ENCODE results near the gene LTA. TPM values are rescaled to one million over a fixed set of nuclear protein-coding genes. Genes with fewer than 3 reads are reported as not detected.

The LTA gene
- polyA plus RNA-seq, 3 donors = 0.26 to 0.28 TPM; not detected in 1

DNA sequence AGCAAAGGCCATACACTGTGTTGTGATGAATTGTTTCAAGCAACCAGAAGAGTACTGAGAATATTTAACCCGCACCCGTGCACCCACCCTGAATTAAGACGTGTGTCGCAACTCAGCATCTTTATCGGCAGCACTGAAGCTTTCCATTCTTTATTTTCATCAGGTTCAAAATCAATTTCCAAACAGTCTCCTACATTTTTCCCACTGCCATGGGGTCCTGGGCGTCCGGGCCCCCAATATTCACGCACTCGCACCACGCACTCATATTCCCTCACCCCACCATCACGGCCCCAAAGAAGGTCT, 8.3 kb downstream of the LTA start:
- peak overlapping the region in 1 of 2 donors; percentile 75 for H3K27ac ChIP-seq (ENCODE audit: low read depth in 1 of 2, low read length in 2 of 2)
- no peak for DNase-seq
- intact Hi-C loops (cut with micrococcal nuclease) = loop anchor here in 1 of 2 donors (2.0 kb wide), 1 partner anchor 16 kb away; no protein-coding TSS in a partner anchor
- Mint-ChIP-seq H3K4me1 (peaks cover 88% of the 10 kb centered on the region), H3K4me3 (peak overlapping the region; percentile 93 to 95), H3K27me3 (ENCODE audit: low read depth in 3 of 3) (peaks cover 0 to 1% (median 1%) of the 10 kb centered on the region in 3 donors), H3K36me3 (peaks cover 31 to 36% of the 10 kb centered on the region in 2 donors), H3K9me3 (peaks cover 0 to 3% (median 0%) of the 10 kb centered on the region in 7 donors), H3K27ac (peak overlapping the region; percentile 78 to 93 (median 88))
- TF ChIP-seq, protein P1, sequence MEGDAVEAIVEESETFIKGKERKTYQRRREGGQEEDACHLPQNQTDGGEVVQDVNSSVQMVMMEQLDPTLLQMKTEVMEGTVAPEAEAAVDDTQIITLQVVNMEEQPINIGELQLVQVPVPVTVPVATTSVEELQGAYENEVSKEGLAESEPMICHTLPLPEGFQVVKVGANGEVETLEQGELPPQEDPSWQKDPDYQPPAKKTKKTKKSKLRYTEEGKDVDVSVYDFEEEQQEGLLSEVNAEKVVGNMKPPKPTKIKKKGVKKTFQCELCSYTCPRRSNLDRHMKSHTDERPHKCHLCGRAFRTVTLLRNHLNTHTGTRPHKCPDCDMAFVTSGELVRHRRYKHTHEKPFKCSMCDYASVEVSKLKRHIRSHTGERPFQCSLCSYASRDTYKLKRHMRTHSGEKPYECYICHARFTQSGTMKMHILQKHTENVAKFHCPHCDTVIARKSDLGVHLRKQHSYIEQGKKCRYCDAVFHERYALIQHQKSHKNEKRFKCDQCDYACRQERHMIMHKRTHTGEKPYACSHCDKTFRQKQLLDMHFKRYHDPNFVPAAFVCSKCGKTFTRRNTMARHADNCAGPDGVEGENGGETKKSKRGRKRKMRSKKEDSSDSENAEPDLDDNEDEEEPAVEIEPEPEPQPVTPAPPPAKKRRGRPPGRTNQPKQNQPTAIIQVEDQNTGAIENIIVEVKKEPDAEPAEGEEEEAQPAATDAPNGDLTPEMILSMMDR (IDR thresholded peaks at IDR 0.05) = no peak
- peaks cover 81 to 94% of the 10 kb centered on the region in 2 donors for H3K4me1 ChIP-seq (ENCODE audit: control insufficient read depth in 1 of 2, insufficient read depth in 2 of 2, low read length in 2 of 2)
- no peaks in the 10 kb centered on the region for H3K9me3 ChIP-seq (replicated peaks in 1 of 2; ENCODE audit: control insufficient read depth in 1 of 2, insufficient read depth in 1 of 2, low read length in 2 of 2)
- peak overlapping the region; percentile 98 for H3K4me2 ChIP-seq (replicated peaks; ENCODE audit: extremely low read depth, low read length, poor library complexity, severe bottlenecking)
- 27% methylated on average over 11 of the region's 11 CpGs for WGBS (ENCODE audit: insufficient coverage)
- H4K20me1 ChIP-seq (ENCODE audit: insufficient read depth, low read length) = peaks cover 39% of the 10 kb centered on the region
- H3K36me3 ChIP-seq (replicated peaks in 1 of 2; ENCODE audit: control insufficient read depth in 1 of 2, insufficient read depth in 2 of 2, low read length in 2 of 2) = peaks cover 18 to 25% of the 10 kb centered on the region in 2 donors
- peaks cover 73% of the 10 kb centered on the region for H3K79me2 ChIP-seq (ENCODE audit: insufficient read depth, low read length)
- H3K27me3 ChIP-seq (ENCODE audit: control insufficient read depth in 2 of 2, insufficient read depth in 2 of 2, low read length in 2 of 2) = no peaks in the 10 kb centered on the region
- peak overlapping the region; percentile 83 to 94 (median 84) for H3K4me3 ChIP-seq (replicated peaks in 1 of 3; ENCODE audit: low read depth in 2 of 3, low read length in 3 of 3)
- H3K9ac ChIP-seq (ENCODE audit: insufficient read depth, low read length, poor library complexity, severe bottlenecking) = peak overlapping the region; percentile 71
- H2AFZ ChIP-seq (ENCODE audit: insufficient read depth, low read depth, low read length, poor library complexity, severe bottlenecking) = peak overlapping the region; percentile 88

DNA sequence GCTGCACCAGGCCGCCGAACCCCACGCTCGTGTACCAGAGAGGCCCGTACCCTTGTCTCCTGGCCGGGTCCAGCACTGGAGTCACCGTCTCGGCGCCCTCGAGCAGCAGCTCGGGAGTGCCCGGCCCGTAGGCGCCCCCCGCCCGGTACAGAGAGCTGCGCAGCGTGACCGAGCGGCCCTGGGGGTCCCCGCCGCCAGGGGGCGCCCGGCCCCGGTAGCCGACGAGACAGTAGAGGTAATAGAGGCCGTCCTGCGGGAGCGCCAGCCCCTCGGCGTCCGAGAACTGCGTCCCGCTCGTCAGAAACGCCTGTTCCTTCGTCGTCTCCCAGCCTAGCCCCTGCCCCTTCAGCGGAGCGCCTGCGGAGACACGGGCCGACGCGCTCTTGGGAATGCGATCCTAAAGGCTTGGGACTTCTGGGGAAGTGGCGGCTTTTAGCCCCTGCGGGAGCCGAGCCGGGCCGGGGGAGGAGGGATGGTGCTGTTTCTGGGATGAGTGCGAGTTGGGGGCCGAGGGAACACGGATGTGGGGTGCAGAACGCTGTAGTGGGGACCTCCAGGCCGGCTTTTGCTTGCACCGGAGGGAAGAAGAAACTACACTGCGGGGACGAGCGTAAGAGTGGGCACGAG, 8.8 kb downstream of the LTA start:
- H3K27me3 Mint-ChIP-seq (ENCODE audit: low read depth in 3 of 3) = peaks cover 0 to 1% (median 1%) of the 10 kb centered on the region in 3 donors
- H4K20me1 ChIP-seq (ENCODE audit: insufficient read depth, low read length) = peaks cover 36% of the 10 kb centered on the region
- peaks cover 88% of the 10 kb centered on the region for H3K4me1 Mint-ChIP-seq
- H3K36me3 Mint-ChIP-seq = peaks cover 30 to 36% of the 10 kb centered on the region in 2 donors
- peak; percentile 77 to 83 (median 79) for DNase-seq
- intact Hi-C loops (cut with micrococcal nuclease) = loop anchor here in 1 of 2 donors (2.0 kb wide), 1 partner anchor 16 kb away; no protein-coding TSS in a partner anchor
- peaks cover 67% of the 10 kb centered on the region for H3K79me2 ChIP-seq (ENCODE audit: insufficient read depth, low read length)
- H3K9me3 ChIP-seq (replicated peaks in 1 of 2; ENCODE audit: control insufficient read depth in 1 of 2, insufficient read depth in 1 of 2, low read length in 2 of 2) = no peaks in the 10 kb centered on the region
- H3K27ac Mint-ChIP-seq = peak overlapping the region; percentile 86 to 96 (median 93)
- TF ChIP-seq, protein P1 (IDR thresholded peaks at IDR 0.05) = peak; percentile 97
- H3K4me2 ChIP-seq (replicated peaks; ENCODE audit: extremely low read depth, low read length, poor library complexity, severe bottlenecking) = peak overlapping the region; percentile 98
- peak overlapping the region; percentile 95 to 99 for H3K4me3 Mint-ChIP-seq
- WGBS (ENCODE audit: insufficient coverage) = under 1% methylated on average over 56 of the region's 62 CpGs
- H3K9ac ChIP-seq (ENCODE audit: insufficient read depth, low read length, poor library complexity, severe bottlenecking) = peak overlapping the region; percentile 71
- peaks cover 18 to 25% of the 10 kb centered on the region in 2 donors for H3K36me3 ChIP-seq (replicated peaks in 1 of 2; ENCODE audit: control insufficient read depth in 1 of 2, insufficient read depth in 2 of 2, low read length in 2 of 2)
- H3K9me3 Mint-ChIP-seq = peaks cover 0 to 5% (median 0%) of the 10 kb centered on the region in 7 donors
- H3K4me3 ChIP-seq (replicated peaks in 1 of 3; ENCODE audit: low read depth in 2 of 3, low read length in 3 of 3) = peak overlapping the region; percentile 83 to 94 (median 84)
- peak overlapping the region; percentile 66 to 75 for H3K27ac ChIP-seq (ENCODE audit: low read depth in 1 of 2, low read length in 2 of 2)
- peak overlapping the region; percentile 88 for H2AFZ ChIP-seq (ENCODE audit: insufficient read depth, low read depth, low read length, poor library complexity, severe bottlenecking)
- H3K4me1 ChIP-seq (ENCODE audit: control insufficient read depth in 1 of 2, insufficient read depth in 2 of 2, low read length in 2 of 2) = peaks cover 83 to 94% of the 10 kb centered on the region in 2 donors
- H3K27me3 ChIP-seq (ENCODE audit: control insufficient read depth in 2 of 2, insufficient read depth in 2 of 2, low read length in 2 of 2) = no peaks in the 10 kb centered on the region
